22Rv1 (cell line): ENCODE results near the gene NRF1.

Experiments used
- H3K27ac ChIP-seq: fragments of 450-650 bp; 2 replicates; pipeline ENCODE4 v1.5.1; 2017
- ZFX ChIP-seq: fragments of 450-650 bp; IDR thresholded peaks from 2 replicates; pipeline ENCODE4 v1.6.1; 2017; ENCODE audit warnings: antibody characterized with exemption, borderline replicate concordance
- TF ChIP-seq, protein P1 (sequence below): fragments of 450-650 bp; IDR thresholded peaks from 2 replicates; pipeline ENCODE4 v1.5.1; 2017; ENCODE audit warnings: mild to moderate bottlenecking

The NRF1 gene

DNA sequence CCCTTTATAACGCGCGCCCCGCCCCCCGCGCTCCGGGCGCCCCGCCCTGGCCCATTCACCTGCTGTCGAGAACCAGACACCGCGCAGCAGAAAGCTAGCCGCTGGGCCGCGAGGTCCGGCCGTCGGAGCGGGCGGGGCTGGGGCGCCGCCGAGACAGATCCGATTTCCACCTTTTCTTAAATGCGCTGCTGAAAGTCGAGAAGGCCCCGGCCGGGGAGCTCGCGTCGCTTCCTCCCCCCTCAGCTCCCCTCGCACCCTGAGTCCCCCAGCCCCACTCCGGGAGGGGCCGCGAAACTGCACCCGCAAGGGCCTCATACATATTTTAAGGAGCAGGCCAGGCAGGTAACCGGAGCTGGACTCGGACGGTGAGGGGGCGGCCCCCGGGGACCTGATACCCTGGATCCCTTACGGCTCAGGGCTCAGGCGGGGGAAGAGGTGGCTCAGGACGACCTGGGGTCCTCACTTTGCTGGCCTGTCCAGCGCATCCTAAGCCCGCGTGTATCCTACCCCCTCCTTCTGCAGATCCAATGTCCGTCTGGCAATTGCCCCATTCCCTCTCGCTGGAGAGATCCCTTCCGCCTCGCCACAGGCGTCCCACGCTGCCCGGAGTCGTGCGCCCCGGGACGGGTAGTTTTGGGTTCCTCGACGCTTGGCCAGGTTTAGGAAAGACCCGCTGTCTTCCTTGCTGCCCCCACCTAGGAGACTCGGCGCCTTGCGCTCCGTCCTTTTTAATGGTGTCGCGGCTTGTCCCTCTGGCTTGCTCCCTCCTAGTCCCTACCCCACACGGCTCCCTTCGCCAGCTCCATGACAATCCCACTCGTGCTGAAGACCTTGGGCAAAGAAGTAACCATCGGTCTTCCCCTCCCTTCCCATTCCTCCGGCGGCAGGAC, 170.7 kb downstream of the NRF1 start:
- no peak for TF ChIP-seq ZFX
- TF ChIP-seq, protein P1, sequence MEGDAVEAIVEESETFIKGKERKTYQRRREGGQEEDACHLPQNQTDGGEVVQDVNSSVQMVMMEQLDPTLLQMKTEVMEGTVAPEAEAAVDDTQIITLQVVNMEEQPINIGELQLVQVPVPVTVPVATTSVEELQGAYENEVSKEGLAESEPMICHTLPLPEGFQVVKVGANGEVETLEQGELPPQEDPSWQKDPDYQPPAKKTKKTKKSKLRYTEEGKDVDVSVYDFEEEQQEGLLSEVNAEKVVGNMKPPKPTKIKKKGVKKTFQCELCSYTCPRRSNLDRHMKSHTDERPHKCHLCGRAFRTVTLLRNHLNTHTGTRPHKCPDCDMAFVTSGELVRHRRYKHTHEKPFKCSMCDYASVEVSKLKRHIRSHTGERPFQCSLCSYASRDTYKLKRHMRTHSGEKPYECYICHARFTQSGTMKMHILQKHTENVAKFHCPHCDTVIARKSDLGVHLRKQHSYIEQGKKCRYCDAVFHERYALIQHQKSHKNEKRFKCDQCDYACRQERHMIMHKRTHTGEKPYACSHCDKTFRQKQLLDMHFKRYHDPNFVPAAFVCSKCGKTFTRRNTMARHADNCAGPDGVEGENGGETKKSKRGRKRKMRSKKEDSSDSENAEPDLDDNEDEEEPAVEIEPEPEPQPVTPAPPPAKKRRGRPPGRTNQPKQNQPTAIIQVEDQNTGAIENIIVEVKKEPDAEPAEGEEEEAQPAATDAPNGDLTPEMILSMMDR: no peak
- H3K27ac ChIP-seq: no peak overlapping the region

DNA sequence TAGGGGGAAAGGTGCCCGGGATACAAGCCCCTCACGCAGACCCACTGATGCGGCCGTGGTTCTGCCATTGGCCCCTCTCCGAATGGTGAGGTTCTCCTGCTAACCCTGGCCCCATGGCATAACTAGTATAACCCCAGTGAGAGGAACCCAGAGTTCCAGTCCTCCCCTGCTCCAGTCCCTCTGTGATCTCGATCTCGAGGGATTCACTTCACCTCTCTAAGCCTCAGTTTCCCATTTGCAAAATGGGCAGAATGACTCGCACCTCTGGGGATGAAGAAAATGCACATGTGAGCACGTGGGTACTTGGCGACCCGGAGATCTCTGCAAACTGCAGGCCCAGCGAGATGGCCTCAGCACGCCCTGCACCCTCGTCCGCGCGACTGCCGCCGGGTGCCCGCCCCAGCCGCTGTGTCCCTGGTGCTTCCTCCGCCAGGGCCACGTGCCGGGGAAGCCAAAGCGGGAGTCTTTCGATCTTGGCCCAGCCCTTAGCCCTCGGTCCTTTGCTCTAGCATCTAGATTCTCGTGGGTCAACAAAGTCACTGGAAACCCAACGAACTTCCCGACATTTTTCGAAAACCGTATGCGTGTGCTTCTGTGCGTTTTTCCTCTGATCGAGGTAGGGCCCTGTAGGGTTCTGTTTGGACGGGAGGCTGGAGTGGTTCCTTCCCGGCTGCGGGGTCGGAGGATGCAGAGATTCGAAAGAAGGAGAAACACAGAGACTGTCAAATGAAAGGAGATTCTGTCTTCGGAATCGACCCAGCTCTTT, 171.5 kb downstream of the NRF1 start:
- TF ChIP-seq ZFX: no peak
- H3K27ac ChIP-seq: no peak overlapping the region

DNA sequence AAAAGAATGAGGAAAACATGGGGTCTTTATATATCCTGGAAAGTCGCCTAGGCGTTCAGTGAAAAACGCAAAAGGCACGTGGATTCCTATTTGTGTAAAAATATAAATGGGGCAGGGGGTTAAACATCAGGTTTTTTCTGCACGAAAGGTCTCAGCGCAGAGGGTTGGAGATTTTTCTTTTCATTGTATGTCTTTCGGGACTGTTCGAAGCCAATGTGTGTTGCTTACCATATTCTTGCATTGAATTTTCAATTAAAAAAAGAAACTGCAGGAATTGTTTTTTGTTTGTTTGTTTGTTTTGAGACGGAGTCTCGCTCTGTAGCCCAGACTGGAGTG, 172.0 kb downstream of the NRF1 start:
- no peak overlapping the region for H3K27ac ChIP-seq
- TF ChIP-seq, protein P1: no peak
- no peak for TF ChIP-seq ZFX

DNA sequence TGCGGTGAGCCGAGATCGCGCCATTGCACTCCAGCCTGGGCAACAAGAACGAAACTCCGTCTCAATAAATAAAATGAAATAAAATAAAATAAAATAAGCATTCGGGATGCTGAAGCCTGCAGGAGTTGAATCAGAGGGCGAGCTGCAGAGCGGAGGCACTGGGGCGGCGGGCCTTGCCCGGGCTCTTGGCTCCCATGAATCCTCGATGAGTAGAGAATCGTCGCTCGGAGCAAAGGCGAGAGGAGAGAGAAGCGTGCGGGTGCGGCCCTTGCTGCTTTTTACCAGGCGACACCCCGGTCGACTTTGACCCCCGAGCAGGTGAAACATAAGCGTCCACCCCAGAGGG, 172.9 kb downstream of the NRF1 start:
- no peak overlapping the region for H3K27ac ChIP-seq
- no peak for TF ChIP-seq ZFX
- TF ChIP-seq, protein P1: no peak

DNA sequence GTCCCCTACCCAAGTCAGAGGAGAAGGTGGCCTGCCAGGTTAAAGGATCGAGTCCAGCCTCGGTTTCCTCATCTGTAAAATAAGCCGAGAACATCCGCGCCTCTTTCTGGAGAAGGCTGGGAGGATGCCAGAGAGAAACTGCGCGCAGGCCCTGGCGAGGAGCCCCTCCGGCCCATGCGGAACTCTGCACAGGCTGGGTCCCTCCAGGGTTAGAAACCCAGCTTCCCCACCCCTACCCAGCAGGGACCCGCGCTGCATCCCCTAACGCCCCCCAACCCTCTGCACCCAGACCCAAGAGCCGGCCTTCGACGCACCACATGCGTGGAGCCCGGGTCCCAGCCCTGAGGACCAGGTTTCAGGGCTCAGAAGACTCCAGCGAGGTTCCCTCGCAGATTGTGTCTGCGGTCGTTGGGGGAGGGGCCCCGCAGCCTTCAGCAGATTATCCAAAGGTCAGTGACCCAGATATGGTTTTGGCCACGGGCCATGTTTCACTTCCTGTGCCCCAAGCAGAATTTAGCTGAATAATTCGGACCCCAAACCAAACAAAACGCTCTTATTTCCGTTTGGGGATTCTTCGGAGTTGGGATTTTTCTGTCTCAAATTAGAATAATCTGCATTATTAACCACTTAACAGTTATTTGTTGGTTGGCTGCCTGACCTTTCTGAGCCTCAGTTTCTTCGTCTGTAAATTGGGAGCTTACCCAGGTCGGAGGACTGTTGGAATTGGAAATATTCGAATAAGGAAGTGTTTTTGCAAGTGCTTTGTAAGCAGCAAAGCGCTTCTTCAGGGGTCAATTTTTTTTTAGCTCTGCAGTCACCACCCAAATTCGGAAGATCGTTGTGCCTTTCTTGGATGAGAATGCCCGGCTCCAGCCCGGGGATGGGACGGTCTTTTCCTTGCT, 173.5 kb downstream of the NRF1 start:
- TF ChIP-seq, protein P1: no peak
- no peak for TF ChIP-seq ZFX
- no peak overlapping the region for H3K27ac ChIP-seq

DNA sequence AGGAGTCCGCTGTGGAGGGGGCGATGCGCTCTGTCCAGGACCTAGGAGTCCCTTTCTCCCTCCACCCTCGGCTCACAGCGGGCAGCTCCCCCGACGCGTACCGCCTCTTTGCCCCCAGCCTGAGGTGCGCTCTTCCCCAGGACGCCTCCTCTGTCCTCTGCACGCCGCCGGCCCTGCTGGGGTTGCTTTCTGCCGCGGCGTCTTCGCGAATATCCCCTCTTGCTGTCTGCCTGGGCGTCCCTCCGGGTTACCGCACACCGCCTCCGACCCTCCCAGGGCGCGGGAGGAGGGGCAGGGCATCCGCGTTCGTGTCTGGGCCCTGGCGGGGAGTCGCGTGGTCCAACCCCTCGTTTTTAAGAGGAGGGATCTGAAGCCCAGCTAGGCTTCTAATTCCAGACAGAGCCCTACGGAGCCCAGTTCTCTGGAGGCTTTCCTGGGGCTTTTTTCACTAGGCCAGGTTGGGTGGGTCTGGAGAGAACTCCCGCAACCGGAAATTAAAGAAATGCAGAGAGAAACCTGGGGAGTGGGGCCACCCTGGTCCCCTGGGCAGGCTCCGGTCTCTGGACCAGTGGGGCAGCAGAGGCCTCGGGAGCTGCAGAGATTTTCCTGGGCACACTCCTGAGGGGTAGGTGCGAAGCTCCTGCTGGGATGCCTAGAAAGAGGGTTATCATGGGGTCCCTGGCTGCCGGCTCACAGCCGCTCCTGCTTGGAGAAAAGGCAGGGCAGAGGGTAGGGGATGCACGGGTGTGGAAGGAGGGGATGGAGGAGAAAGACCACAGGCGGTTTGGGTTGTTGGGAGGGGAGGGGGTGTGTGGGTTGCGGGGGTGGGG, 174.4 kb downstream of the NRF1 start:
- H3K27ac ChIP-seq: no peak overlapping the region

More for the DNA sequence above, 174.4 kb downstream of the NRF1 start:
- no peak for TF ChIP-seq ZFX
- TF ChIP-seq, protein P1: no peak
